ENCODE measurements around the gene TTC33.

TTC33 gene

DNA sequence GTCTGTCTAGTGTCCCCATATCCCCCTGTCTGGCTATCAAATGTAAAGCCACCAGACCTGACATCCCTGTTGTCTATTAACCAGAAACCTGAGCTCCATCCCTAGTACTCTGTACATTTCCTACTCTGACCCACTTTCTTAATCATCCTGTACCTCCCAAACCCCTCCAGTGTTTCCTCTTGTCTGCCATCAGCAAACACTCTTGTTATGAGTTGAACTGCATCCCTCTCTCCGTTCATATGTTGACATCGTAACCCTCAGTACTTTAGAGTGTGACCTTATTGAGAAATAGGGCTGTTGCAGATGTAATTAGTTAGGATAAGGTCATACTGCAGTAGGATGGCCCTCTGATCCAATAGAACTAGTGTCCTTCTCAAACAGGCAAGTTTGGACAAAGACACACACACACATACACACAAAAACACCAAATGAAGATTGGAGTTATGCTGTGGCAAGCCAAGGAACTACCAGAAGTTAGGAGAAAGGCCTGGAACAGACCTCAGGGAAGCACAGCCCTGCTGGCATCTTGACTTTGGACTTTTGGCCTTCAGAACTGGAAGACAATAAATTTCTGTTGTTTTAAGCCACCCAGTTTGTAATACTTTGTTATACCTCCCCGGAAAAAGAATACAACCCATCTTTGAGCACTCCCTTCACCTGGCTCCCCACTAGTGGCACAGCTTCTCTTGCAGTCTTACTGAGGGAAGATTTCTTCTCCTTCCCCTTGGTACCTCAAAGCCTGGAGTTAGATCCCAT is 256.1 kb downstream of the TTC33 start:
- no peak for DNase-seq
- no peaks in the 10 kb centered on the region for H3K36me3 ChIP-seq (ENCODE audit: control insufficient read depth, insufficient read depth, low read length)
- no peak overlapping the region for H3K27ac ChIP-seq (ENCODE audit: insufficient read depth, low read length, poor library complexity, severe bottlenecking)
- no peaks in the 10 kb centered on the region for H3K27me3 ChIP-seq (replicated peaks; ENCODE audit: control insufficient read depth, insufficient read depth, low read length, poor library complexity, severe bottlenecking)
- H3K4me1 ChIP-seq (ENCODE audit: control insufficient read depth, insufficient read depth, low read length, poor library complexity, severe bottlenecking) = no peaks in the 10 kb centered on the region
- no peak overlapping the region for H3K4me3 ChIP-seq (ENCODE audit: insufficient read depth, low read depth, low read length, poor library complexity, severe bottlenecking)
- no peaks in the 10 kb centered on the region for H3K9me3 ChIP-seq (ENCODE audit: control insufficient read depth, low read length)

DNA sequence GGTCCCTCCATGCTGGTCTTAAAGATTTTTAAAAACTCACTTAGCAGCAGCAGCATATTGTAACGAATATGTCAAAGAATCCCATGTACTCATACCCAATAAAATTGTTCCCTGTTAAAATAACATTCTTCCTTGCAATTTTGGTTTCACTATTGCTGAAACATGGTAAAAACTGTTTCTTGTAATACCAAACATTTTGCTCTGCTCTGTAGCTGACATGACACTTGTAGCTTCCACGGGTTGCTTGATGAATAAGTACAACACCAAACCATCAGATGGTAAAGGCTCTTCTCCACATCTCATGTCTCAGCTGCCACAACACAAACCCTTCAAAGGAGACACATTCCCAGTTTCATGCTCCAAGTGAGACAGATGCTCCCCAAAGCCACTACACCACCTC is 256.8 kb downstream of the TTC33 start:
- no peak for DNase-seq
- Histone ChIP-seq H3K4me1 (ENCODE audit: control insufficient read depth, insufficient read depth, low read length, poor library complexity, severe bottlenecking) (no peaks in the 10 kb centered on the region), H3K9me3 (ENCODE audit: control insufficient read depth, low read length) (no peaks in the 10 kb centered on the region), H3K27me3 (replicated peaks; ENCODE audit: control insufficient read depth, insufficient read depth, low read length, poor library complexity, severe bottlenecking) (no peaks in the 10 kb centered on the region), H3K36me3 (ENCODE audit: control insufficient read depth, insufficient read depth, low read length) (no peaks in the 10 kb centered on the region), H3K4me3 (ENCODE audit: insufficient read depth, low read depth, low read length, poor library complexity, severe bottlenecking) (no peak overlapping the region), H3K27ac (ENCODE audit: insufficient read depth, low read length, poor library complexity, severe bottlenecking) (no peak overlapping the region)

DNA sequence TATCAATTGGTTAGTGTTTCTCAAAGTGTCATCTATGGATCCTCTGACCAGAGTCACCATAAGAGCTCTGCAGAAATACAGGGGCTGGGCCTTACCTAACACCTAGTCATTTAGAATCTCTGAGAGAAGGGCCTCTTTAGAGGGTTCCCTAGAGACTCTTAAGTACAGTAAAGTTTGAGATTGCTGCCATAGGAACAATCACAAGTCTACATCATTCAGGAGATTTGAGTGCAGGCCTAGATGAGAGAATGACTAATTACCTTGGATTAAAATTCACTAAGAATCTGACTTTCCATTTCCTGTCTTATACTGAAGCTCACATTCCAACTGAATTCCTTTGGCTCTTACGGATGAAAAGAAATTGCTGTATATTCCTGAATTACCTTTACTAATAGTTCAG is 258.2 kb downstream of the TTC33 start:
- Histone ChIP-seq H3K27ac (ENCODE audit: insufficient read depth, low read length, poor library complexity, severe bottlenecking) (no peak overlapping the region), H3K27me3 (replicated peaks; ENCODE audit: control insufficient read depth, insufficient read depth, low read length, poor library complexity, severe bottlenecking) (no peaks in the 10 kb centered on the region), H3K4me1 (ENCODE audit: control insufficient read depth, insufficient read depth, low read length, poor library complexity, severe bottlenecking) (no peaks in the 10 kb centered on the region), H3K9me3 (ENCODE audit: control insufficient read depth, low read length) (no peaks in the 10 kb centered on the region), H3K36me3 (ENCODE audit: control insufficient read depth, insufficient read depth, low read length) (no peaks in the 10 kb centered on the region), H3K4me3 (ENCODE audit: insufficient read depth, low read depth, low read length, poor library complexity, severe bottlenecking) (no peak overlapping the region)
- no peak for DNase-seq

DNA sequence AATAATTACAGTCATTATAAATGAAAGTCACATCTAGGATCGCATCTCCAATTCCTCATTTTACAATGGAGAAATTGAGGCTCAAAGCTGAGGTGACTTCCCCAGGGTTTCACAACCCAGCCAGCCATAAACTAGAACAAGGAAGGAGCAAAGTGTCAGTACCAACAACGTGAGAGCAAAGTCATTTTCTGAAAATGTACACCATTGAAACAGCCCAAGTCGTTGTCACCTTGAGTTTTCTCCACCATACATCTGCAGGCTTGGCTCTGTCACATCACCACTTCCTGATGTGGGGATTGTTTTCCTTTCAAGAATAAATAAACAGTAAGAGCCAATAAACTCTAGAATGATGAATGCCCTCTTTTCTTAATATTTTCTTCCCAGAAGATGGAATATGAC is 260.5 kb downstream of the TTC33 start:
- H3K4me1 ChIP-seq (ENCODE audit: control insufficient read depth, insufficient read depth, low read length, poor library complexity, severe bottlenecking) = no peaks in the 10 kb centered on the region
- no peaks in the 10 kb centered on the region for H3K9me3 ChIP-seq (ENCODE audit: control insufficient read depth, low read length)
- no peaks in the 10 kb centered on the region for H3K36me3 ChIP-seq (ENCODE audit: control insufficient read depth, insufficient read depth, low read length)
- H3K27me3 ChIP-seq (replicated peaks; ENCODE audit: control insufficient read depth, insufficient read depth, low read length, poor library complexity, severe bottlenecking) = no peaks in the 10 kb centered on the region
- DNase-seq = no peak
- H3K4me3 ChIP-seq (ENCODE audit: insufficient read depth, low read depth, low read length, poor library complexity, severe bottlenecking) = no peak overlapping the region
- no peak overlapping the region for H3K27ac ChIP-seq (ENCODE audit: insufficient read depth, low read length, poor library complexity, severe bottlenecking)

DNA sequence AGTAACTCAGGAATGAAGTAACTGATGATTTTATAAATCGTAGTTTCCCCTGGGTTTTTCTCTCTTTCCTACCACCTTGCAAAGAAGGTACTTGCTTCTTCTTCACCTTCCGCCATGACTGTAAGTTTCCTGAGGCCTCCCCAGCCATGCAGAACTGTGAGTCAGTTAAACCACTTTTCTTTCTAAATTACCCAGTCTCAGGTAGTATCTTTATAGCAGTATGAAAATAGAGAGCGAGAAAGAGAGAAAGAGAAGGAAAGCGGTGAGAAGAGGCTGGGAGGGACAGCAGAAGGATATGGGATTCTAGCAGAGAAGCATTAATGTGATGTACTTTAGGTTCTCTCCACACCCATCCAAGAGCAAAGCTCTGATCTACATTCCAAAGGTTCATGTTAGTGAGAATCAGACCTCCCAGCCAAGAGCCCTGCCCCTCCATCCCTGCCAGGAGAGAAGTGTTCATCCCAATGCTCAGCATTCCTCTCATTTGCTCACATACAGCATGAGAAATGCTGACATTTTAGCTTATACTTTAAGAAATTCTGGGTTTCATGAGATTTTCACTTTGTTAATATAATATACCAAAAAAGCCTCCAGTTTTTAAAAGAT is 261.0 kb downstream of the TTC33 start:
- H3K4me3 ChIP-seq (ENCODE audit: insufficient read depth, low read depth, low read length, poor library complexity, severe bottlenecking) = no peak overlapping the region
- H3K27ac ChIP-seq (ENCODE audit: insufficient read depth, low read length, poor library complexity, severe bottlenecking) = no peak overlapping the region
- H3K36me3 ChIP-seq (ENCODE audit: control insufficient read depth, insufficient read depth, low read length) = no peaks in the 10 kb centered on the region
- H3K9me3 ChIP-seq (ENCODE audit: control insufficient read depth, low read length) = no peaks in the 10 kb centered on the region
- no peak for DNase-seq
- no peaks in the 10 kb centered on the region for H3K4me1 ChIP-seq (ENCODE audit: control insufficient read depth, insufficient read depth, low read length, poor library complexity, severe bottlenecking)
- no peaks in the 10 kb centered on the region for H3K27me3 ChIP-seq (replicated peaks; ENCODE audit: control insufficient read depth, insufficient read depth, low read length, poor library complexity, severe bottlenecking)

DNA sequence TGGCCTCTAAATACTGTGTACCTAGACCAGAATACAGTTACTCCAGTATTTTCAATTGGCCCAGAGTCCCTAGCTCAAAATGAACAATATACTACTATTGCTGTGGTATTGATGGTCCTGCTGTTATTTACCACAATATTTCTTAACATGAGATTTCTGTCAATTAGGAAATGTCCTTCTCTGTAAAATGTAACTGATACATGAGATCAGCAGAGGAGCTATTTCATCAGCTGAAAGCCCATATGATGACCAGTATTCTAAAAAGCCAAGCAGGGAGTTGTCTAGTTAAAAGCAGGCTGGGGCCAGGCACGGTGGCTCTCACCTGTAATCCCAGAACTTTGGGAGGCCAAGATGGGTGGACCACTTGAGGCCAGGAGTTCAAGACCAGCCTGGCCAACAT is 263.7 kb downstream of the TTC33 start:
- Histone ChIP-seq H3K4me3 (ENCODE audit: insufficient read depth, low read depth, low read length, poor library complexity, severe bottlenecking) (no peak overlapping the region), H3K27ac (ENCODE audit: insufficient read depth, low read length, poor library complexity, severe bottlenecking) (no peak overlapping the region), H3K9me3 (ENCODE audit: control insufficient read depth, low read length) (no peaks in the 10 kb centered on the region), H3K27me3 (replicated peaks; ENCODE audit: control insufficient read depth, insufficient read depth, low read length, poor library complexity, severe bottlenecking) (no peaks in the 10 kb centered on the region), H3K4me1 (ENCODE audit: control insufficient read depth, insufficient read depth, low read length, poor library complexity, severe bottlenecking) (peaks cover under 1% of the 10 kb centered on the region), H3K36me3 (ENCODE audit: control insufficient read depth, insufficient read depth, low read length) (no peaks in the 10 kb centered on the region)
- no peak for DNase-seq

DNA sequence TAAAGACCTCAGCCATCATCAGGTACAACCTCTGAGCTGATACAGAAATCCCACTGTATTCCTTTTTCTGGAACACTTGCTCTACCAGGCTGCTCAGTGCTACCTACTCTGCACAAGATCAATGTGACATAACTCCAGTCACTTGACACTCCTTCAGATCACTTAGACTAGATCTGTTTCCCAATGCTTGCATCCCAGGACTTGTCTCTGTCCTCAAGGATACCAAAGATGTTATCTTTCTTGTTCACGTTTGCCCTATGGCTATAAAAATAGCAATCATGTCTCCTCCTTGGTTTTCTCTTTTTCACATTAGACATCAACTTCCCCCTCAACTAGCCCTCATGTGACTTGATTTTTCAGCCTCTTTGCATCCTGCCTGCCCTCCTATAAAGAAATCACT is 264.1 kb downstream of the TTC33 start:
- no peak for DNase-seq
- no peak overlapping the region for H3K27ac ChIP-seq (ENCODE audit: insufficient read depth, low read length, poor library complexity, severe bottlenecking)
- H3K36me3 ChIP-seq (ENCODE audit: control insufficient read depth, insufficient read depth, low read length) = no peaks in the 10 kb centered on the region
- peaks cover 5% of the 10 kb centered on the region for H3K4me1 ChIP-seq (ENCODE audit: control insufficient read depth, insufficient read depth, low read length, poor library complexity, severe bottlenecking)
- H3K9me3 ChIP-seq (ENCODE audit: control insufficient read depth, low read length) = no peaks in the 10 kb centered on the region
- no peak overlapping the region for H3K4me3 ChIP-seq (ENCODE audit: insufficient read depth, low read depth, low read length, poor library complexity, severe bottlenecking)
- H3K27me3 ChIP-seq (replicated peaks; ENCODE audit: control insufficient read depth, insufficient read depth, low read length, poor library complexity, severe bottlenecking) = no peaks in the 10 kb centered on the region

DNA sequence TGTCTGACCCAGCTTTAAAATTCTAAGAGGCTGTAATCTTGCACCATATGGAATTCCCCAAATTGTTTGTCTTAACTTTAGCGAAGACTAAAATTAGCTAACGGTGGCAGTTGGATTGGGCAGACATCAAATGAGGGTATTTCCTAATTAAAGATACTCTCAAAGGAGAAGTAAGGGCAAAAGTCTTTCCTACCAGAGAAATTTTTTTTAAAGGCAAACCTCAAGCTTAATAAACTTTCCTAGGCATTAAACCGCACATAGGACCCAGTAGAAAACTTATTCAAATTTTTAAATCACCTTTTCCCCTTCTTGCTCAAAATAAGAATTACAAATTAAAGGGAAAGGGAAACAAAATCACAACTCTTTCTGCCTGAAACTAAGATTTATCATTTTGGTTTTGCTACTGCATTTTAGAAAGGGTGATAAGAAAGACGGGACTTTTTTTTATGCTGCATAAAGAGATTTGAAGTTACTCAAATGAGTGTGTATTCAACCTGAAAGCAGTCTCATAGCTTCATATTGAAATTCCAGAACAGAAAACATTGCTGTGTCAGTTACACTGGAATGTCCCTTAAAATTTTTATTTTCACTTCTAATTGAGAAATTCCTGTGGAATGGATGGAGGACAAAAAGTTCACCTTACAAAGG is 265.2 kb downstream of the TTC33 start:
- Histone ChIP-seq H3K36me3 (ENCODE audit: control insufficient read depth, insufficient read depth, low read length) (no peaks in the 10 kb centered on the region), H3K4me3 (ENCODE audit: insufficient read depth, low read depth, low read length, poor library complexity, severe bottlenecking) (no peak overlapping the region)
- DNase-seq = no peak

DNA sequence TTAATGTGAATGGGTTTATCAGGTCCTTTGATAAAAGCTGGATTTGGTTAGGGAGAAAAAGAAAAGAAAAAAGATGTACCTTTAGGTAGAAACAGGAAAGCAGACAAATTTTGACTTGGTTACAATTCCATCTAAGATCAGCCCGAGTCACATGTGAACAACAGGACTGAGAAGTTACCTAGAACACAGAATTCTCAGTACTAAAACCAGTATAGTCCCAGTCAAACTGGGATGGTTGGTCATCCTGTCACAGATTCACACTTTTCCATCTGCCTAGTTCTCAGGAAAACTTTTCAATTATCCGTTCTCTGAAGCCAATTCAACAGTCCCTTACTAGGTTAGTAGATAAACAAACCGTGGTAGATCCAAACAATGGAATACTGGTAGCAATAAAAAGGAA is 266.3 kb downstream of the TTC33 start:
- peaks cover 7% of the 10 kb centered on the region for H3K4me1 ChIP-seq (ENCODE audit: control insufficient read depth, insufficient read depth, low read length, poor library complexity, severe bottlenecking)
- H3K9me3 ChIP-seq (ENCODE audit: control insufficient read depth, low read length) = no peaks in the 10 kb centered on the region
- no peak overlapping the region for H3K4me3 ChIP-seq (ENCODE audit: insufficient read depth, low read depth, low read length, poor library complexity, severe bottlenecking)
- no peaks in the 10 kb centered on the region for H3K27me3 ChIP-seq (replicated peaks; ENCODE audit: control insufficient read depth, insufficient read depth, low read length, poor library complexity, severe bottlenecking)
- H3K36me3 ChIP-seq (ENCODE audit: control insufficient read depth, insufficient read depth, low read length) = no peaks in the 10 kb centered on the region
- H3K27ac ChIP-seq (ENCODE audit: insufficient read depth, low read length, poor library complexity, severe bottlenecking) = no peak overlapping the region
- no peak for DNase-seq

More for the DNA sequence above, 265.2 kb downstream of the TTC33 start:
- no peaks in the 10 kb centered on the region for H3K9me3 ChIP-seq (ENCODE audit: control insufficient read depth, low read length)
- no peak overlapping the region for H3K27ac ChIP-seq (ENCODE audit: insufficient read depth, low read length, poor library complexity, severe bottlenecking)
- H3K4me1 ChIP-seq (ENCODE audit: control insufficient read depth, insufficient read depth, low read length, poor library complexity, severe bottlenecking) = peaks cover 7% of the 10 kb centered on the region
- H3K27me3 ChIP-seq (replicated peaks; ENCODE audit: control insufficient read depth, insufficient read depth, low read length, poor library complexity, severe bottlenecking) = no peaks in the 10 kb centered on the region
